Measurements from ENCODE around the gene SPRR5.

Gene SPRR5, protein sequence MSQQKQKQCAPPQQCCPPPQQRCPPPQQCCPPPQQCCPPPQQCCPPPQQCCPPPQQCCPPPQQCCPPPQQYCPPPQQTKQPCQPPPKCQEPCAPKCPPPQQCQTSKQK

DNA sequence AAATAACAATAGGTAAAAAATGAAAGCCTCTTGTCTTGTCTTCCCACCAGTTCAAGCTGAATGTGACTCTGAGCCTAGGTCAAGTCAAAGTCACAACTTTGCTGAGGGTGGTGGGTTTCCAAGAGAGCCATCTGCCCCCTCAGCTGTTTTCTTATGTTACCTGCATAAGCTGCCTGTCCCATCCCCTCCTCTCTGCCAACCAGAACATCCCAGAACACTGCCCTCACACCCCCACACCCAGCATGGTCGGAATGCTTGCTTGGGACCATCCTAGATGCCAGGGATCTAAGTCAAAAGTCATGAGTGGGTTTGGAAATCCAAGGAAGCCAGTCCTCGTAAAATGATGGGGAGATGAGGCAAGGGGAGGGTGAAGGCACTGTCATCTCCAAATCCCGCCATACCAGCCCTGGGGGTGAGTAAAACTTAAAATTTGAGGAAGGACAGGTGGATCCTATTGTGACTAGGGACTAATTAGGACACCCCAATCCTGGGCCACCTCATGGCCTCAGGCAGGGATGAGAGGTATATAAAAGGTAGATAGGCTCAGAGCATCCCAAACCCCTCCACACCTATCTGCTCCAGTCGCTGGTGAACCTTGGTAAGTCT is at the start of gene SPRR5:
SPRR5 (plus strand) TSS at position 556 of the 606 bp plus-strand sequence. CDS start 1,349 bp downstream, outside the sequence.
- Histone ChIP-seq H3K4me2 (ENCODE audit: low read length) (no peak within 1 kb of the TSS), H3K27ac (ENCODE audit: low read depth, low read length, poor library complexity, severe bottlenecking) (no peak within 1 kb of the TSS), H3K9me2 (ENCODE audit: low read depth, low read length) (no peaks in the 10 kb centered on the region), H4K20me1 (ENCODE audit: insufficient read depth, low read length) (no peaks in the 10 kb centered on the region), H3K4me1 (ENCODE audit: insufficient read depth, low read length, severe bottlenecking) (no peaks in the 10 kb centered on the region), H3K4me3 (ENCODE audit: low read depth, low read length, poor library complexity, severe bottlenecking) (no peak within 1 kb of the TSS), H3K36me3 (ENCODE audit: insufficient read depth, low read length) (no peaks in the 10 kb centered on the region), H3K9me3 (ENCODE audit: low read length) (no peaks in the 10 kb centered on the region), H3K9ac (ENCODE audit: low read length) (no peak within 1 kb of the TSS), H2AFZ (ENCODE audit: low read length) (no peak within 1 kb of the TSS), H3K27me3 (ENCODE audit: insufficient read depth, low read length) (no peaks in the 10 kb centered on the region), H3F3A (ENCODE audit: insufficient read depth, low read length) (no peaks in the 10 kb centered on the region), H3K79me2 (ENCODE audit: insufficient read depth, low read length) (no peaks in the 10 kb centered on the region)
- TF ChIP-seq EZH2 (IDR thresholded peaks at IDR 0.05; ENCODE audit: borderline replicate concordance, low read length): no peak
- TF ChIP-seq, protein P1, sequence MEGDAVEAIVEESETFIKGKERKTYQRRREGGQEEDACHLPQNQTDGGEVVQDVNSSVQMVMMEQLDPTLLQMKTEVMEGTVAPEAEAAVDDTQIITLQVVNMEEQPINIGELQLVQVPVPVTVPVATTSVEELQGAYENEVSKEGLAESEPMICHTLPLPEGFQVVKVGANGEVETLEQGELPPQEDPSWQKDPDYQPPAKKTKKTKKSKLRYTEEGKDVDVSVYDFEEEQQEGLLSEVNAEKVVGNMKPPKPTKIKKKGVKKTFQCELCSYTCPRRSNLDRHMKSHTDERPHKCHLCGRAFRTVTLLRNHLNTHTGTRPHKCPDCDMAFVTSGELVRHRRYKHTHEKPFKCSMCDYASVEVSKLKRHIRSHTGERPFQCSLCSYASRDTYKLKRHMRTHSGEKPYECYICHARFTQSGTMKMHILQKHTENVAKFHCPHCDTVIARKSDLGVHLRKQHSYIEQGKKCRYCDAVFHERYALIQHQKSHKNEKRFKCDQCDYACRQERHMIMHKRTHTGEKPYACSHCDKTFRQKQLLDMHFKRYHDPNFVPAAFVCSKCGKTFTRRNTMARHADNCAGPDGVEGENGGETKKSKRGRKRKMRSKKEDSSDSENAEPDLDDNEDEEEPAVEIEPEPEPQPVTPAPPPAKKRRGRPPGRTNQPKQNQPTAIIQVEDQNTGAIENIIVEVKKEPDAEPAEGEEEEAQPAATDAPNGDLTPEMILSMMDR (IDR thresholded peaks at IDR 0.05; ENCODE audit: low read length): no peak

DNA sequence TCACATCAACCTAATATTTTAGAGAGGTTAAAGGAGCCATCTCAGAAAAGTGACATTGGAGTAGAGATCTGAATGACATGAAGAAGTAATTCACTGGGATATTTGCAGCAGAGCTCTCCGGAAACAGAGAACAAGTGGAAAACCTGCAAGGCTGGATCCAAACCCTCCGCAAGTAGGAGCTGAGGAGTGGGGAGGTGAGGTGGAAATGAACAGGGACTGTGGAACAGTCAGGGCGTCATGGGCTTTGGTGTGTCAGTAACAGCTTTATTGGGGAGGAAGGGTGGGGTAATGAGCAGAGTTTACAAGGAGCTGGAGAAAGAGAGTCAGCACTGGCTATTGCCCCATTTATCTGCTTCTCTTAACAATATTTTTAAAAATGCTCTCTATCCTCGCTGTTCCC is 48.0 kb upstream of the SPRR5 start:
- Histone ChIP-seq H3K27me3 (ENCODE audit: insufficient read depth, low read length) (no peaks in the 10 kb centered on the region), H2AFZ (ENCODE audit: low read length) (no peak overlapping the region), H4K20me1 (ENCODE audit: insufficient read depth, low read length) (no peaks in the 10 kb centered on the region), H3K27ac (ENCODE audit: low read depth, low read length, poor library complexity, severe bottlenecking) (no peak overlapping the region), H3K79me2 (ENCODE audit: insufficient read depth, low read length) (no peaks in the 10 kb centered on the region), H3K9me3 (ENCODE audit: low read length) (no peaks in the 10 kb centered on the region), H3K9ac (ENCODE audit: low read length) (no peak overlapping the region), H3F3A (ENCODE audit: insufficient read depth, low read length) (no peaks in the 10 kb centered on the region), H3K4me3 (ENCODE audit: low read depth, low read length, poor library complexity, severe bottlenecking) (no peak overlapping the region), H3K9me2 (ENCODE audit: low read depth, low read length) (no peaks in the 10 kb centered on the region), H3K4me1 (ENCODE audit: insufficient read depth, low read length, severe bottlenecking) (no peaks in the 10 kb centered on the region), H3K36me3 (ENCODE audit: insufficient read depth, low read length) (no peaks in the 10 kb centered on the region), H3K4me2 (ENCODE audit: low read length) (no peak overlapping the region)
- no peak for TF ChIP-seq EZH2 (IDR thresholded peaks at IDR 0.05; ENCODE audit: borderline replicate concordance, low read length)
- TF ChIP-seq, protein P1 (IDR thresholded peaks at IDR 0.05; ENCODE audit: low read length): no peak

DNA sequence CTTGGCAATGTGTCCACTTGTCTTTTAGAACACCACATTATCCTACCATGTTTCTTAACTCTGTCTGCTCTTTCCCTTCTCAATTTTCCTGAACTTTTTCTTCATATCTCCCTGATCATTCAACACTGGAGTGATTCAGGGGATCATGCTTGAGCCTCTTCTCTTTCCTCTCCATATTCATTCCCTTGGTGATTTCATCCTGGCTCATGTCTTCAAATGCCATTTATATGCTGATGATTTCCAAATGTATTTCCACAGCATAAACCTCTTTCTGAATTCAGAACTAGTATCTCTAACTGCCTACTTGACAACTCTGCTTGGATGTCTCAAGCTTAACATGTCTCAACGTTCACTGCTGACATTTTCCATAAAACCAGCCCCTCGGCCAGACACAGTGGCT is 47.1 kb upstream of the SPRR5 start:
- Histone ChIP-seq H3F3A (ENCODE audit: insufficient read depth, low read length) (no peaks in the 10 kb centered on the region), H3K27me3 (ENCODE audit: insufficient read depth, low read length) (no peaks in the 10 kb centered on the region), H3K9me3 (ENCODE audit: low read length) (no peaks in the 10 kb centered on the region), H3K9me2 (ENCODE audit: low read depth, low read length) (no peaks in the 10 kb centered on the region), H3K36me3 (ENCODE audit: insufficient read depth, low read length) (no peaks in the 10 kb centered on the region), H3K4me2 (ENCODE audit: low read length) (no peak overlapping the region), H4K20me1 (ENCODE audit: insufficient read depth, low read length) (no peaks in the 10 kb centered on the region), H2AFZ (ENCODE audit: low read length) (no peak overlapping the region), H3K4me1 (ENCODE audit: insufficient read depth, low read length, severe bottlenecking) (no peaks in the 10 kb centered on the region), H3K27ac (ENCODE audit: low read depth, low read length, poor library complexity, severe bottlenecking) (no peak overlapping the region), H3K4me3 (ENCODE audit: low read depth, low read length, poor library complexity, severe bottlenecking) (no peak overlapping the region), H3K79me2 (ENCODE audit: insufficient read depth, low read length) (no peaks in the 10 kb centered on the region), H3K9ac (ENCODE audit: low read length) (no peak overlapping the region)
- TF ChIP-seq, protein P1 (IDR thresholded peaks at IDR 0.05; ENCODE audit: low read length): no peak
- no peak for TF ChIP-seq EZH2 (IDR thresholded peaks at IDR 0.05; ENCODE audit: borderline replicate concordance, low read length)
